ENCODE measurements around the gene EXOSC6. TPM values are rescaled to one million over a fixed set of nuclear protein-coding genes. Genes with fewer than 3 reads are reported as not detected.
"Not testable (repeated sequence)": the region's sequence is repeated elsewhere in the genome, so short reads cannot be mapped to it uniquely, and the experiment has no call there.

EXOSC6 gene
- total RNA-seq, 1 experiment from 2014 or later = 49.8 TPM

GRCh38 chr16:70198666-70199065 lies 53.1 kb downstream of the EXOSC6 start:
- H3K4me3 Mint-ChIP-seq (ENCODE audit: unreplicated experiment); CTCF ChIA-PET; H3K4me1 Mint-ChIP-seq (ENCODE audit: insufficient read depth, unreplicated experiment); H3K9me3 Mint-ChIP-seq (ENCODE audit: unreplicated experiment); POLR2A ChIA-PET; BruUV-seq (replicated peaks); intact Hi-C loops (cut with micrococcal nuclease); H3K27me3 Mint-ChIP-seq (ENCODE audit: insufficient read depth, unreplicated experiment); H3K27ac Mint-ChIP-seq (ENCODE audit: low read depth, unreplicated experiment); DNase-seq (ENCODE audit: unreplicated experiment); H3K36me3 Mint-ChIP-seq (ENCODE audit: insufficient read depth, unreplicated experiment): not testable (repeated sequence)

- CTCF ChIA-PET; H3K27me3 Mint-ChIP-seq (ENCODE audit: insufficient read depth, unreplicated experiment); H3K27ac Mint-ChIP-seq (ENCODE audit: low read depth, unreplicated experiment); H3K4me3 Mint-ChIP-seq (ENCODE audit: unreplicated experiment); H3K4me1 Mint-ChIP-seq (ENCODE audit: insufficient read depth, unreplicated experiment); DNase-seq (ENCODE audit: unreplicated experiment); intact Hi-C loops (cut with micrococcal nuclease); H3K36me3 Mint-ChIP-seq (ENCODE audit: insufficient read depth, unreplicated experiment); POLR2A ChIA-PET; H3K9me3 Mint-ChIP-seq (ENCODE audit: unreplicated experiment); BruUV-seq (replicated peaks): not testable (repeated sequence)
These were observed 53.5 kb downstream of the EXOSC6 start for GRCh38 chr16:70198230-70198629.

DNA sequence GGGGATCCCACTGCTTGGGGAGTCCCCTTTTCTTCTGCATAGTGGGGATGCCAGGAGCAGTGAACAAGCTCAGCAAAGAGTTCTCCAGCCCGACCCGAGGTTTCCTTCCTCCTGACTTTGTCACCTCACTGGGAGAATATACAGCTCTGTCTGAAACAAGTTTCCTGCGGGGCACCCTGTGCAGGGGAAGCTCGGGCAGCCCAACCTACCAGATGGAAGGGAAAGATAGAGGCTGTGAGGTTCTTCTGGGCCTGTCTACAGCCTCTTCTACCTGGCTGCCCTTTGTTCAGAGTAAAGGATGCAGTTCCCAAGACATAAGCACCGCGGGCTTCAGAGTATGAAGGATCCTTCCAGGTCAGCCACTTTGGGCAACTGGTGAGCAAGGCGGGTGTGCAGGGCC lies 54.1 kb downstream of the EXOSC6 start:
- DNase-seq (ENCODE audit: unreplicated experiment); intact Hi-C loops (cut with micrococcal nuclease); H3K36me3 Mint-ChIP-seq (ENCODE audit: insufficient read depth, unreplicated experiment); POLR2A ChIA-PET; H3K27ac Mint-ChIP-seq (ENCODE audit: low read depth, unreplicated experiment); CTCF ChIA-PET; H3K27me3 Mint-ChIP-seq (ENCODE audit: insufficient read depth, unreplicated experiment); H3K4me3 Mint-ChIP-seq (ENCODE audit: unreplicated experiment); H3K9me3 Mint-ChIP-seq (ENCODE audit: unreplicated experiment); H3K4me1 Mint-ChIP-seq (ENCODE audit: insufficient read depth, unreplicated experiment); BruUV-seq (replicated peaks): not testable (repeated sequence)

Other genes starting within 250 kb of the EXOSC6 start
- 18.8 and 25.6 TPM in 2 replicates for gene PDPR, start 137.6 kb downstream of the EXOSC6 start, total RNA-seq (2022)
- gene CLEC18C, start 78.2 kb downstream of the EXOSC6 start, total RNA-seq (2022) = 0.21 and 0.32 TPM in 2 replicates
- 314 and 390 TPM in 2 replicates for gene AARS1, start 37.6 kb upstream of the EXOSC6 start, total RNA-seq (2022)
- 38.6 and 38.8 TPM in 2 replicates for gene DDX19B, start 47.2 kb upstream of the EXOSC6 start, total RNA-seq (2022)
- 34.7 and 36.5 TPM in 2 replicates for gene DDX19A, start 95.0 kb upstream of the EXOSC6 start, total RNA-seq (2022)
- gene ST3GAL2, start 187.2 kb upstream of the EXOSC6 start, total RNA-seq (2022) = 7.7 and 10.3 TPM in 2 replicates
- 13.7 and 19.0 TPM in 2 replicates for gene FCSK, start 202.7 kb upstream of the EXOSC6 start, total RNA-seq (2022)